HG03039 (cell line): ENCODE results near the gene PLEKHG4B.

ENCODE experiments used
- ATAC-seq: cut with Tn5 transposase; IDR thresholded peaks from one replicate; pipeline ENCODE4 v1.9.1; 2021; ENCODE audit warnings: mild to moderate bottlenecking, moderate library complexity; ENCODE audit not compliant: unreplicated experiment

PLEKHG4B gene

GRCh38 chr5:74503-75109 is 17.4 kb upstream of the PLEKHG4B start:
- no peak for ATAC-seq

GRCh38 chr5:75331-76320 is 16.3 kb upstream of the PLEKHG4B start:
- ATAC-seq: no peak

- ATAC-seq: no peak
These were observed 15.4 kb upstream of the PLEKHG4B start for GRCh38 chr5:76358-77169.

DNA sequence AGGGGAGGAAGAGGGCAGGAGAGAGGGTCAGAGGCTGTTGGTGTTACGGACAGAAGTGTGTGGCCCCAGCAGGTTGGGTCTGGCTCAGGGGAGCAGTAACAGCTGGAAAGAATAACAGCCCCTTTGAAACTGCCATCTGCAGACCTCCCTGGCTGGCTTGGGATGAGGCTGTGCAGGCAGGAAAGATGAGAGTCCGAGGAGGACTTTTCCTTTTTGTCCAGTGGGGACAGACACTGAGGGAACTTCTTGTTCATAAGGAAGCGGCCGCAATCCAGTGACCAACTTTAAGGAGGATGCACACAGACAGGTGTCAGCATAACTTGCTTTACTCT is 14.8 kb upstream of the PLEKHG4B start:
- no peak for ATAC-seq

- no peak for ATAC-seq
These were observed 14.4 kb upstream of the PLEKHG4B start for GRCh38 chr5:77546-77945.

GRCh38 chr5:77957-78804 is 13.8 kb upstream of the PLEKHG4B start:
- ATAC-seq: no peak

DNA sequence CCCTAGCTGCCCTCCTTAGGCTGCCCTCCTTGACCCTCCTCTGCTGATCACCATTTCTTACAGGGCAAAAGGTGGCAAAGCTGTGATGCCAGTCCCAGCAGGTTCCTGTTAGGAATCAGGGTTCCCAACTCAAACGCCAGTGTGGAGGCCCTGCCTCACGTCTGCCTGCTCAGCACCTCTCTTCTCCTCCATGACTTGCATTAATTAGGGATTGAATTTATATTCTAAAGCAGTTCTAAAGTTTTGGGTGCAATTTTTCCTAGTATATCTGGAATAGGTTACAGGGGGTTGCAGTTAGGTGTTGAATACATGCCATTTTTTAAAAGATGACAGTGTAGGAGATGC is 13.2 kb upstream of the PLEKHG4B start:
- ATAC-seq: no peak

DNA sequence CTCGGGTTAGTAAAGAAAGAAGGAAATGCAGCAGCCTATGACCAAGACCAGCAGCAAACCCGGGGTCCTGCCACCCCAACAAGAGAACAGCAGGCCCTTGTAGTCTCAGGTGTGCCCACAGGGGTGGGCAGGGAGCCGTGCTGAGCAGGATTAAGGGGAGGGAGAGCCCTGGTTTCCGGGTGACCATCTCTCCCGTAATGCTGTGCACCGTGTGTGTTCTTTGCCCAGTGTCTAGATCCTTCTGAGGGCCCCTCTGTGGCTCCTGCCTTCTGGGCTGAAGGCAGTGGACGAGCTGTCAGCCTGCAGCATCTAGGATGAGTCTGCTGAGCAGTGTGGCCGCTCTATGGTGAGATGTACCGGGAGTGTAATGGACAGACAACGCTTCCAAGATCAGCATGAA is 12.7 kb upstream of the PLEKHG4B start:
- ATAC-seq: no peak

- no peak for ATAC-seq
These were observed 12.1 kb upstream of the PLEKHG4B start for GRCh38 chr5:79821-80220.

DNA sequence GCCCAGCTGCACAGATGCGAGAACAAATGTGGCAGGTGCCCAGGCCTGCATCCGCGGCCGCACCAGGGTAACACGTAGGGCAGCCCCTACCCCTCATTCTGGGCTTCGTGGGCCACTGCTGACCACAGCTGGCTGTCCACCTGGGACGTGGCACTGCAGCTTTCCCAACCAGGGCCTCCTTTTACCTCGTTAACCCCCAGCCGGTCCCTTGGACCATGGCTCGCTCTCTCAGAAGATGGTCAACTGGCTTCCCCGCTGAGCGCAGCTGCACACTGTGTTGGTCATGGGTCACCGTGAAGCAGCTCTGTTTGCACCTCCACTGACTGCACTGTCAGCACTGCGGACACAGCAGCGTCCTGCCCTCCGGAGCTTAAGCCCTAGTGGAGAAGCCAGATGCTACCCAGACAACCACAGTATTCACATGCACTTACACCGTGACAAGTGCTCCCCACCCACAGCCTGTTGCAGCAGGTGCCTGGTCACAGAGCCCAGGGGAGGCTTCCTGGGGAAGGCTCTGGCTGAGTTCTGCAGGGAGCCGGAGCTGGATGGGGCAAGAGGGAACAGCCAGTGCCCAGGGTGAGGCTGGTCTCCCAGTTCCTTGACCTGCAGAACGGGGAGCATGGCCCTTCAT is 10.5 kb upstream of the PLEKHG4B start:
- ATAC-seq: no peak

DNA sequence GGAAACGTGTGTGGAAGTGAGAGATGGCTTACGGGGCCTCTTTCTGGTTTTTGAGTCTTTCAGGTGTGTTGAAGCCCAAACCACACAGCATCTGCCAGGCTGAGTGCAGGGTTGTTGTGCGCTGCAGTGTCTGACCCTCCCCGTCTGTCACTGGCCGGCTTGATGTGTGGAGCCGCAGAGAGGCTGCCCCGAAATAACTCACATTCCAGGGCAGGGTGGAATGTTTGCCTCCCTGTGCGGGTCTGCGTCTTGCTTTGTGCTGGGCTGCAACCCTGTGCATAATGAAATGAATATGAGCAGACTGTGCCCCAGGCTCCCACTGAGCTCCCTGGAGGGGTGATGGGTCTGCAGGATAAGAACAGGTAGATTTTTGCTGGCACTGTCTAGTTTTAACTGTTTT is 9.9 kb upstream of the PLEKHG4B start:
- no peak for ATAC-seq

DNA sequence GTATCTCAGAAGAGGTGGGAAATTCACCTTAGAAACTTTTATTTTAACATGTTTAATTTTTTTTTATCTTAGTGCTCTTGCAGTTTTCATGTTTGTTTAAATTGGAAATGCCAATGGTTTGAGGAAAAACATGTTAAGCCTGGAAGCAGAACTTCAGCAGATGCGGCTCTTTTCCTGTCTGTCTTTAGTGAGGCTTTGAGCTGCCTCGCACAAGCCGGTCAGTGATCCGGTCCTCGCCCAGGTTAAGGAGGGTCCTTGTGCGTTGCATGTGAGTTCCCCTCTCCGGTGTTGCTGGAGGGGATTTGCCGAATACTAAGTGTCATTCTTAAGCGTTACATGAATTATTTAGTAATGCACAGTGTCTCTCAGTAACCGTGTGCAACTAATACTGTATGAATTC is 9.4 kb upstream of the PLEKHG4B start:
- no peak for ATAC-seq

DNA sequence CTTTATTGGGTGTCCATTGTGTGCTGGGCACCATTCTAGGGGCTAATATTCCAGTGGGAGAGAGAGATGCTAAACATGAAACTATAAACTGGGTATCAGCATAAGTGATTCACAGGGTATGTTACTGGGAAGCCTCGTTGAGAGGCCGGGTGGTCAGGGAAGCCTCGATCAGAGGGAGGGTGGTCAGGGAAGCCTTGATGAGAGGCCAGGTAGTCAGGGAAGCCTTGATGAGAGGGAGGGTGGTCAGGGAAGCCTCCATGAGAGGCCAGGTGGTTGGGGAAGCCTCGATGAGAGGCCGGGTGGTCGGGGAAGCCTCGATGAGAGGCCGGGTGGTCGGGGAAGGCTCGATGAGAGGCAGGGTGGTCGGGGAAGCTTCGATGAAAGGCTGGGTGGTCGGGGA is 8.9 kb upstream of the PLEKHG4B start:
- ATAC-seq: no peak

GRCh38 chr5:85334-85995 is 6.5 kb upstream of the PLEKHG4B start:
- ATAC-seq: no peak

DNA sequence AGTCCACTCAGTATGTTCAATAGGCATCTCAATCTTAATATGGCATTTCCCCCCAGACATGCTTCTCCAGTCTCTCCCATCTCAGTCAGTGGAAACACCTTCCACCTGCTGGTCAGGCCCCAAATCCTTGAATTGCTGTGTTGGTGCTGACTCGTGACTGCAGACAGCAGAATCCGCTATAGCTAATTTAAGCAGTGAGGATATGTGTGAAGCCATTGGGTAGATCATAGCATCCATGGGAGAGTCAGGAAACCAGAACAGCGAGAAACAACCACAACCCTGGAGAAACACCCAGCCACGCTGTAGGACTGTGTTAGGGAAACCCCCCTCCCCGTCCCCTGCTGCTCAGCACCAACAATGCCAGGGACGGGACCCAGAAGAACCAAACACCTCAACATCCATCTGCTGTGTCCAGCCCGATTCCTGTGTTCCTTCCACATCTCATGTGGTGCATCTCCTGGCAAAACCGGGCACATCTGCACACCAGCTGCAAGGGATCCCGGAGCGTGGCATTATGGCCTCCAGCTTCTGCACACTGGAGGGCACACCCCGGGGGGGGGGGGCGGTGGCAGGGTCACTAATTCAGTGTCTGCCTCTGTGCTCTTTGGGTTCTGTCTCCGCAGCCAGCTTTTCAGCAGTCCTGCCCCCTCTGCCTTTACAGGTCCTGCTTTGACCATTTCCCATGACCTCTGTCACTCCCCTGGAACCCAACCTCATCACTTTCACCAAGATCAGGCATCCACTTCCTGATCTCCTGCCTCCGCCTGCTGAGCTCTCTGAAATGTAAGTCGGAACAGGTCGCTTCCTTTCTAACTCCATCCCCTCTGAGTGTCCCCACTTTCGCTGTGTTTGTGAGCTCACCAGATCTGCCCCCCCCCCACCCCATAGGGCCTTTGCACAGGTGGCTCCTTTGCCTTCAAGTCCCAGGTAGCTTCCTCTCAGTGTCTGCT is 2.4 kb upstream of the PLEKHG4B start:
- no peak for ATAC-seq

GRCh38 chr5:90590-91547 is 1.1 kb upstream of the PLEKHG4B start:
- ATAC-seq: no peak

- no peak for ATAC-seq
These were observed 643 bp downstream of the PLEKHG4B start for GRCh38 chr5:92401-93220.
